Stimulated activated CD4-positive, alpha-beta T cell treated with anti-CD3 and anti-CD28 coated beads, TNF-alpha, amount 100 ng/mL, for 1 hour (primary cell): ENCODE measurements around the gene MRTFA.
"Not testable (repeated sequence)": the region's sequence is repeated elsewhere in the genome, so short reads cannot be mapped to it uniquely, and the experiment has no call there.

Experiments used
- DNase-seq, 3 donors: peaks; one replicate each; pipeline ENCODE4 v3.0.0-alpha.2; 2020; ENCODE audit warnings: low read depth in 3 of 3, low spot score in 1 of 3

Gene MRTFA

DNA sequence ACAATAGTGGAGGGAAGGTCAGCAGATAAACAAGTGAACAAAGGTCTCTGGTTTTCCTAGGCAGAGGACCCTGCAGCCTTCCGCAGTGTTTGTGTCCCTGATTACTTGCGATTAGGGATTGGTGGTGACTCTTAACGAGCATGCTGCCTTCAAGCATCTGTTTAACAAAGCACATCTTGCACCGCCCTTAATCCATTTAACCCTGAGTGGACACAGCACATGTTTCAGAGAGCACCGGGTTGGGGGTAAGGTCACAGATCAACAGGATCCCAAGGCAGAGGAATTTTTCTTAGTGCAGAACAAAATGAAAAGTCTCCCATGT is 136.1 kb downstream of the MRTFA start:
- DNase-seq: not testable (repeated sequence)

DNA sequence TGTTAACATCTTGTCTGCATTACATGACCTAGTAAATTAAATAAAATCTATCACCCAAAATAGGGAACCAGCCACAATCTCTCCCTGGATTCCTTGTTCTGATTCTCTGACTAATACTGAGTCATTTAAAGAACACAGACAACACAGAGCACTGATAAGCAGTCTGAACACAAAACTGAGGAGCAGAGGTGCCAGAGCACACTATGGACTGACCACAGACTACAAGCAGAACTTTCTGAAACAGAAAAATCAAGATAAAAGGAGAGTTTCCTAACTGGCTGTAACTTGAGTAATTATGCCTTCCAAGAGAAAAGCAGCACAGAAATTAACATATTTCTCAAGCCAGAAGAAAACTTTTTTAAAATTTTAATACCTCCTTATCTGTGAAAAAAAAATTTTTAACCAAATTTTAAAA is 137.3 kb downstream of the MRTFA start:
- DNase-seq: no peak

DNA sequence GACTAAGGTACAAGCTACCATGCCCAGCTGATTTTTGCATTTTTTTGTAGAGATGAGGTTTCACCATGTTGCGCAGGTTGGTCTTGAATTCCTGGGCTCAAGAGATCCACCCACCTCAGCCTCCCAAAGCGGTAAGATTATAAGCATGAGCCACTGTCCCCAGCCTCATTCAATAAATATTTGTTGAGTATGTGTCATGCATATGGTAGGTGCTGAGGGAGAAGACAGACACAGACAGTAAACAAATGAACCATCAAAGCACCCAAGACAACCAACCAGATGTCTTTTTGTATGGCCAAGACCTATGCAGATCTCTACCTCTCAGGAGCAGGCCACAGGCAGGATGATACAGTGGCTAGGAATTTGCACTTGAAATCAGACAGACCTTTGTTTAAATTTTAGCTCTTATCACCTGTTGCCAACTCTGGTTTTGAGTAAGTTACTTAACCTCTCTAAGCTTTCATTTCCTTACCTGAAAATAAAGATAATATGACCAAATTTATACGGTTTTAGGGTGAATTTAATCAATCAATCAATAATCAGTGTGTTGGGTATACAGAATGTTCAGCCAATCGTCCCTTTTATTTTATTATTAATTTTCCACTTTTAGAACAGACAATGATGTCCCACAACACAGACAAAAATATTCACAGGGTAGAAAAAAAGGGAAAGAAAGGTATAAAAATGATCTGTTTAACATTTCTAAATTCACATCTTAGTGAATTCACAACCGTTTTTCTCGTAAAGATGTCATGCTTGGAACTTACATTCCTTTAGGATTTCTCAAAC is 137.9 kb downstream of the MRTFA start:
- DNase-seq: no peak

DNA sequence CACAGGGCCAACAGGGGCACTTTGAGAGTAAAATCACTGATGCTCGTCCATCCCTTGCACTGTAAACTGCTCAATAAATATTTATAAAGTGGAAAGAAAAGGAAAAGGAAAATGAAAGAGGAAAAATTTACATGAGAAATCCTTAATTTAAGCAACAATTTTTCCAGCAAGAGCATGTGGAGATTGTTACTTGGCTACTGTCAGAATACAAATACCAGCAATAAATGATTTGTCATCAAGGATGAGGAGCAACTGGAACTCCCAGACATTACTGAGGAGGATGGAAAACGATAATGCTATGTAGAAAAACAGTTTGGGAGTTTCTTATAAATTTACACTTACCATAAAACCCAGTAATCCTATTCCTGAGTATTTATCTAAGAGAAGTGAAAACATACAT is 143.1 kb downstream of the MRTFA start:
- DNase-seq: no peak

DNA sequence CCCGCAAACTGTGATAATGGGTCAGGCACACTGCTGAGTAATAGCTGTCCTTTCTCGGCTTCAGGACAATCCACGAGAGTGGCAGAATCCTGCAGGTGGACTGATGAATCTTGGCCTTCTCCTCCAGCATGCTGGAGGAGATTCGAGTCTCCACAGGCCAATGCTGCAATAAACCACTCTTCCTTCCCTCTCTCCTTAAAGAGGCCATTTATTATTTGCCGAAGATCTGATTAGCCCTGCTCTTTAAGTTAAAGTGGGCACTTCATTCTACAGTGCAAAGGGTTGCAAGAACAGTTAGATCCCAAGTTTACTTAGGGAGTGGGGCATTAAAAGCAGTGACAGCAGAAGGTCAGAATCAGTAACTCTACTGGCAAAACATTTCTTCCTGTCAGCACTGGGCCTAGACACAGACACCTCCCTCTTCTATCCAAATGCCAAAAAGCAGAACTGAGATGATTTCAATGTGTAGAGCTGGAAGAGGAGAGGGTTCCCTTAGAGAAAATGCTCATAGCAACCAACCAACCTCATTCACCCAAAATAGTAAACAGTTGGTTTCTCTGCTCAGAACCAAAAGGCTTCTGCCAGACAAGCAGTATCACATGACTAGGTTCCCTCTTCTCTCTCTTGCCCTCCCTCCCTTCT is 144.4 kb downstream of the MRTFA start:
- DNase-seq: no peak

DNA sequence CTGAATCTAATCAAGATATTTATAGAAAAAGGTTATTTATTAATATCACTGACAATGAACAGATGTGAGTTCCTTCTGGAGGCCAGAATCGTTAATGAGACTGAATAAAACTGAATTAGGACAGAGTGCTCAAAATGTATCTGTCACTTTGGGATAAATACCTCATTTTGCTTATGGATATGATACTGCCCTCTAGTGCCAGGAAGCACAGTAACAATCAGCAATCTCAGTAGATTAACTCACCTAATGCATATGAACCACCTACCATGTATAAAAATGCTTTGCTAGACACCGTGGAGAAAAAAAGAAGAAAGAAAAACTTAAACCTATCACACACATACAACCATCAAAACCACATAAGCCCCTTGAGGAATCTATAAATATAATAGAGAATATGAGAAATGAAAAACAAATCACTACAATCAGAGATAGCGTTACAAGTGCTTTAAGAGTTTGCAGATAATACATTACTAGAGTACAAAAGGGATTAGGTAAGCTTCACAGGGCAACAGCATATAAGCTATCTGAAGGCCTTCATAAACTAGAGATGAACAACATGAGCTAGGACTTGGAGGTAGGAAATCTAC is 148.8 kb downstream of the MRTFA start:
- DNase-seq: no peak

DNA sequence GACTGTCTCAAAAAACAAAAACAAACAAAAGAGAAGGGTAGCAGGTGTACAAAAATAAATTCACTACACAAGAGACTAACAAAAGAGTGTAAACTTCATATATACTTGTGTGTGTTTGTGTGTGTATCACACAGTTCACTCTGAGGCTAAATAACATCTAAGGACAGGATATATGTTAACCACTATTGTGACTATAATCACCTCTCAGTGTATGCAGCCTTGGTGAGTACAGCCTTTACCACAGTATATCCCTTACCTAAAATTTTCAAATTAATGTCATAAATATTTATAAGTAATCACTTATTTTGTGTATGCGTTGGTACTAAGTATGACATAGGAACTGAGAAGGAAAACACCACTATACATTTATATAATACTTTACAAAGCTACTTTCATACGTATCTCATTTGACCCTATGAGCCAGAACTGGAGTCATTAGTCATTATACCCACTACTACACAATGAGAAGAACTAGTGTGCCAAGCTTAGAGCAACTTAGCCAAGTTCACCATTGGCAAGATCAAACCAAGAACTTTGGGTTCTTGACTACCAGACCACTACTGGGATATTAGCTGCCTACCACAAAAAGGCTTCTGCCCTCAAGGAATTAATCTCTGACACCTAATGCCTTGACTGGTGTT is 149.4 kb downstream of the MRTFA start:
- DNase-seq: no peak

DNA sequence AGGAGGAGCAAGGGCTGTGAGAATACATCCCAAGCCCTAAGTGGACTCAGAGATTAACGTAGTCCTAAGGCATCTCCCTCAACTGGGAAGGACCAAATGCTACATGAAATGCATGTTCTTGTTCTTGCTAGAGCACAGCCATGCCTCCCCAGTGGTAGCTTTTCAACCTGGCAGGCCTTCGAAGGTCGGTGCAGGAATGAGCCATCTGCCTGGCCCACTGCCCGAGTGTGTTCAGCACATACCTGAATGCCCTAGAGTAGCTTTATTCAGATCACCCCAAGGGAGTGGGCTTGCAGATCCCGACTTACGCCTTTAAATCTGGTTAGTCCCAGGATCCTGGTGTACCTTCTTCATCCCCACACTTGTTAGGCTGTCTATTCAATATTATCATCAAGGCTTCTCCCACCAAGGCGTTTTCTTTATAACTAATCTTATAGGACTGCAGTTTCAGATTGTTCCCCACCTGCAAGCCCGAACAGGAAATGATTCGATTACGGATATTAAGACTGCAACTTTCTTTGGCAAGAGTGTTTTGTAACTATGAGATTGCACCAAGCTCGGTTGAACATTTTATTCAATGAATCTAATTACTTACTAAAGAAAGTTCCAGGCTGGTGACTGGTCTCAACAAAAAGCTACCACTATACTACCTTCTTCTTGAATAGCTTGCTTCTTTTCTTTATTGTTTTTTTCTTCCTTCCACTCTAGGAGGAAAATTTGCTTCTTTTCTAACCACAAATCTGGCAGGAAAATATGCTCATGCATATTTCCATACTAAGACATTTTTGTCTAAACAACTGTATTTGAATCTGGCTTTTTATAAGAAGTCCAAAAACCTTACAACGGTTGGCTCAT is 150.5 kb downstream of the MRTFA start:
- no peak for DNase-seq

DNA sequence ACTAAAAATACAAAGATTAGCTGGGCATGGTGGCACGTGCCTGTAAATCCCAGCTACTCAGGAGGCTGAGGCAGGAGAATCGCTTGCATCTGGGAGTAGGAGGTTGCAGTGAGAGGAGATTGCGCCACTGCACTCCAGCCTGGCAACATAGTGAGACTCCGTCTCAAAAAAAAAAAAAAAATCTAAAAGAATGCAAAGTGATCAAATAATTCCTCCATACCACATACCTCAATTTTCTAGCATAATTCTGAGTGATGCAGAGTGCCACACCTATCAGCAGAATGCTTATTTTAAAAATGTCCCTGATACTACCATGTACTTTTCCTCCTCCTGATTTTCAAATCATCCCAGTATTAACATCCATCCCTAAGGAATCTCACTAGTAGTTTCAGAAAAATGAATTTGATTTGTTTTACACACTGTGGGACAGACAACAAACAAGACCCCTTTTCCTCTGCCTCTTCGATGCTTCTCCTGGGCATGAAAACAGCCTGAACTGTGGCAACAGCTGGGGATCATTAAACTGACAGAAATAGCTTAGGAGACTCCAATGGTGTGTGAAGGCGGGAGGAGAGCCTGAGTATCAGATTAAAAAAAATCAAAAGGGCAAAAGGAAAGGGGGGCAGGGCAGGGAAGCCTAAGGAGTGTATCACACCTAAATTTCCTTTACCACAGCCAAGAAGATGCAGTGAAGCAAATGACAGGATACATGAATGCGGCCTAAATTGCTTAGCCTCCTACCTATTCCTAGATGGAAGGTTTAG is 151.4 kb downstream of the MRTFA start:
- DNase-seq: no peak

DNA sequence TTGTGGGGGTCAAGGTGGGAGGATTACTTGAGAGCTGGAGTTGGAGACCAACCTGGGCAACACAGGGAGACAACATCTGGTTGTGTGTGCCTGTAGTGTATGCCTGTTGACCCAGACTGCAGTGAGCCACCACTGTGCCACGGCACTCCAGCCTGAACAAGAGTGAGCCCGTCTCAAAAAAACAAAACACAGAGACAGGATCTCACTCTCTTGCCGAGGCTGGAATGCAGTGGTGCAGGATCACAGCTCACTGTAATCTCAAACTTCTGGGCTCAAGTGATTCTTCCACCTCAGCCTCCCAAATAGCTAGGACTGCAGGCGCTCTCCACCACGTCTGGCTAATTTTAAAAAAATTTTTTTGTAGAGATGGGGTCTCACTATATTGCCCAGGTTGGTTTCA is 153.6 kb downstream of the MRTFA start:
- no peak for DNase-seq

DNA sequence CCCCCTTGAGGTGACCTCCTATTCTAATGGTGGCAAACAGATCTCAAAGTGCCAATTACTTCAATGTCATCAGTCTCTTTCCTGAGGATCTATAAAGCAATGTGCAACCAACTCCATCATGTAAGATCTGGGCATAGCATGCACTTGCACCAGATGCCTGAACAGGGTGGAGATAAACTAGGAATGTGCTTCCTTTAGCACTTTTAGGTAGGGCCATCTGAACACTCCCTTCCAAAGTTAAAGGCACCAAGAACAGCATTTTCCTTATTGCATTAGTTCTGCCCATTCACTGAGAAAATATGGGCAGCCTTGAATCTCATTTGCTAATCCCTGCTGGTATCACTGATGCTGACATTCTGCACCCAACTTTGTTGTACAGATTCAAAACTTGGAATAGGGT is 154.1 kb downstream of the MRTFA start:
- no peak for DNase-seq

DNA sequence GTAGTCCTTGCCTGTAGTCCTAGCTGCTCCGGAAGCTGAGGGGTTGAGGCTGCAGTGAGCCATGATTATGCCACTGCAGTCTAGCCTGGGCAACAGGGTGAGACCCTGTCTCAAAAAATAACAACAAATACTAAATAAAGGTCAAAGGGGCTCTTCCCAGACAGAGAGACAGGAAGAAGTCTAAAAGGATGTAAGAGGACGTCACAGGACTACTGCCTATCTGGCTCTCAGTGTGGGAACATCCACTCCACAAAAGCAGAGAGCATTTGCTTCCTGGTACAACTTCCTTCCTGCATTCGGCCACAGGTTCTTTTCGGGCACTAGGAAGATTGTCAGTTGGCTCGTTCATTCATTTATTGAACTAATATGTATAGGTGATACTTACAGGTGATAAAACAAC is 155.5 kb downstream of the MRTFA start:
- no peak for DNase-seq

DNA sequence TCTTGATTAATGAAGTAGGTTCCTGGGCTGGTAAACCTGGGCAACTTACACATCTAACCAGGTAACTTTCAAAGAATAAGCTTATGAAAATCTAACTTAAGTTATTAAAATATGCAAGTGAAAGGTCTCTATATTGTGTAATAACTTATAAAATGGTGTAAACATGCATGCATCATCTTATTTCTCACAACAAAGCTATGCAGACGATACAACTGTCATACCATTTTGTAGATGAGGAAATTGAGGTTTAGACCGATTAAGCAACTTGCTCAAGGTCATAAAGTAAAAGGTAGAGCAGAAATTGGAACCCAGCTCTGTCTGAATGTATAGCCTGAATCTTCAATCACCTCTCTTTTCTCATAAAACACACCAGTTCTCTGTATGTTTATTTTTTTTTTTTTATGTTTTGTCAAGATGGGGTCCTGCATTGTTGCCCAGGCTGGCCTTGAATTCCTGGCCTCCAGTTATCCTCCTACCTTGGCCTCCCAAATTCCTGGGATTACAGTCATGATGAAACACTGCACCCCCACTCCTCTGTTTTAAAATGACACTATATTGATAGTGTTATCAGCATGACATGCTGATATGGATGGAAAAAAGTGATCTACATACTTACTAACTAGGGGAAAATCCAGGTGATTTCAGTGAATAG is 156.5 kb downstream of the MRTFA start:
- no peak for DNase-seq

DNA sequence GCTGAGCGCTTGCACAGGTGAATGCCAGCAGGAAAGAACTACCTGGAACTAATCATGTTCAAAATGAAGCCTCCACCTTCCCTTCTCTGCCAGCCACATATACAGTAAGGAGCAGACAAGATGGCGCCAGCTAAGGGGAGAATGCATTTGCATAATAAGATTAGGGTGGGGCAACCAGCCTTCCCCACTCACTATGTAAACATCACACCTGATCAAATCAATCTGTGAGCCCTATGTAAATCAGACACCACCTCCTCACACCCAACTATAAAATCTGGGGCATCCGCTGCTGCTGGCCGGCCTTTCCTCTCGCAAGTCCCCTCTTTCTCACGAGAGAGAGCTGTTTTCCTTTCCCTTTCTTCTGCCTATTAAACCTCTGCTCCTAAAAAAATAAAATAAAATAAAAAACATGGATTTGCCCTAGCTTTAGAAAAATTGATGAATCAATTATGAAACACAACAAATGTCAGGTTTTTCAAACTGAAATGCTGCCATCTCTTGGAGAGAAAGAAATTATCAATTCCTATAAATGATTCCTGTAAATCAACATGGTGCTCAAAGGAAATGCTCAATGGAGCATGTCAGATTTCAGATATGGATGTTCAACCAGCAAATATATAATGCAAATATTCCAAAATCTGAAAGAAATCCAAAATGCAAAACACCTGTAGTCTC is 157.3 kb downstream of the MRTFA start:
- no peak for DNase-seq

DNA sequence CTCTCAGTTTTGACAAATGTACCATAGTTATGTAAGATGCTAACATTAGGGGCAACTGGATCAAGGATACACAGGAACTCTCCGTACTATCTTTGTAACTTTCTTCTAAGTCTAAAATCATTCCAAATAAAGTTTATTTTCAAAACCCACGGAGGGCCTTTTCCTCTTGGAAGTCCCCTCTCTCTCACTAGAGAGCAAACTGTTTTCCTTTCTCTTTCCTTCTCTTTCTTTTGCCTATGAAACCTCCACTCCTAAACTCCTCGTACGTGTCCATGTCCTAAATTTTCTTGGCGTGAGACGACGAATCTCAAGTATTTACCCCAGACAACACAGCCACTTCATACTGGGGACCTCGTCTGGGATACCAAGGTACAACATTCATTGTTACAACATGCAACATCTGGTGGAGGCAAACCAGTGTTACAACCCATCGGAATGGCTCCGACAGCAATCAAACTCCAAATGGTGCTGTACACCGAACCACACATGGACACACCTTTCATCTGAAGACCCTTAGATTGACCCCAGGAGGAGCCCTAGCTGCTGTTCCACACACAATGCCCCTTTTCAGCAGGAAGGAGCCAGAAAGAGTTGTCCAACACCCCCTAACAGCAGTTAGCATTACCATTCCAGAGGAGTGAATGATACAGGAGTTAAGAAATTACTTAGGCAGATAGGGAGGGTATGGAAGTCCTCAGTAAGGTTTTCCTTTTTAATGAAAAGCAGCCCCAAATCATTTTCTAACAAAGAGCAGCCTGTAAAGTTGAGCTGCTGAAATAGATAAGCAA is 158.0 kb downstream of the MRTFA start:
- no peak for DNase-seq

DNA sequence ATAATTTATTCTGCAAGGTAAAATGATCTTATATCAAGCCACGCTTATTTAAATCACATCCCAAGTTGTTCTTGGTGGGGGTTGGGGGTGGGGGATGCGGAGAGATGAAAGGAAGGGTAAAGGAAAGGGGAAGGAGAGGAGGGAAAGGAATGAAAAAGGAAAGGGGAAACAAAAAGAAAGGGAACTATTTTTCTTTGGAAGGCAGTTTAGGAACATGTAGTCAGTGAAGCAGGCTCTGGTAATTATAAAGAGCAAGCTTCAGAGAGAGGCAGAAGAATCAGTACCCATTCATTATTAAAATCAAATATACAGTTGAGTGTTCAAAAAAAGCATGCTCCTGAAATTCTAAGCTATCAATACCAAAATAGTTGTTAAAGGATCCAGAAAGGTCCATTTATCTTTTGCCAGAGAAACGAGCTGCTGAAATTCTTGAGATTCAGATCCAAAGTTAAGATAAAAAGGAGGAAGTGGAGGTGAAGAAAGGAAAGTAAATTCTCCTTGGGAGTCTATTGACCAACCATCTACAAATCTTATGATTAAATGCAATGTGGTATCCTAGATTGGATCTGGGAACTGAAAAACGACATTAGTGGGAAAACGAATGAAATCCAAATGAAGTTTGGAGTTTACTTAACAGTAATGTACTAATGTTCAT is 158.7 kb downstream of the MRTFA start:
- no peak for DNase-seq

DNA sequence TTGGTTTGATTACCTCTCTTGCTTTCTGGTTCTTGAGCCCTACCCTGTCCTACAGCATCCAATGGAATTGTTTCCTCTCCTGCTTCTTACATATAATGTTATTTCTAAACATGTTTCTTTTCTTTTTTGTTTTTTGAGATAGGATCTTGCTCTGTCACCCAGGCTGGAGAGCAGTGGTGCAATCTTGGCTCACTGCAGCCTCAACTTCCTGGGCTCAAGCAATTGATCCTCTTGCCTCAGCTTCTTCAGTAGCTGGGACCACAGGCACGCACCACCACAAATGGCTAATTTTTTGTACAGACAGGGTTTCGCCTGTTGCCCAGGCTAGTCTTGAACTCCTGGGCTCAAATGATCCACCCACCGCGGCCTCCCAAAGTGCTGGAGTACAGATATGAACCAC is 160.2 kb downstream of the MRTFA start:
- DNase-seq: no peak

DNA sequence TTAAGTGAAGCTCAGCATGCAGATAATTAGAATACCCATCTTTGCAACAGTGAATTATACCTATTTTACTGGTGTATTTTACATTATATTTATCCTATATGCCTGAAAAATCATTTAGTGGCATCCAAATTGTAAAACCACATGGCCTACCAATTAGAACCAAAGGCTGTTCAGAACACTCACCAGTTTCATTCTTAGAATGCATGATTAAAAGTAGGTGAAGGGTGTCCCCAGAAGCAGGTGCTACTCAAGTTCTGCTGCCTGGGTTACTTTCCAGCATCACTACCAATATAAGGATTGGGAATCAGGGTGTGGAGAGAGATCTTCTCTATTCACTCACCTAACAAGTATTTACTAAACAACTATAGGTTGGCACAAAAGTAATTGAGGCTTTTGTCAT is 162.8 kb downstream of the MRTFA start:
- no peak for DNase-seq
